GM18526 (cell line): ENCODE measurements around the gene SLC2A2.

ENCODE experiments used
- POLR2A ChIP-seq: IDR thresholded peaks from 3 replicates; pipeline ENCODE4 v1.6.1; 2011; ENCODE audit not compliant: insufficient read length; ENCODE audit errors: extremely low read depth

SLC2A2 gene

DNA sequence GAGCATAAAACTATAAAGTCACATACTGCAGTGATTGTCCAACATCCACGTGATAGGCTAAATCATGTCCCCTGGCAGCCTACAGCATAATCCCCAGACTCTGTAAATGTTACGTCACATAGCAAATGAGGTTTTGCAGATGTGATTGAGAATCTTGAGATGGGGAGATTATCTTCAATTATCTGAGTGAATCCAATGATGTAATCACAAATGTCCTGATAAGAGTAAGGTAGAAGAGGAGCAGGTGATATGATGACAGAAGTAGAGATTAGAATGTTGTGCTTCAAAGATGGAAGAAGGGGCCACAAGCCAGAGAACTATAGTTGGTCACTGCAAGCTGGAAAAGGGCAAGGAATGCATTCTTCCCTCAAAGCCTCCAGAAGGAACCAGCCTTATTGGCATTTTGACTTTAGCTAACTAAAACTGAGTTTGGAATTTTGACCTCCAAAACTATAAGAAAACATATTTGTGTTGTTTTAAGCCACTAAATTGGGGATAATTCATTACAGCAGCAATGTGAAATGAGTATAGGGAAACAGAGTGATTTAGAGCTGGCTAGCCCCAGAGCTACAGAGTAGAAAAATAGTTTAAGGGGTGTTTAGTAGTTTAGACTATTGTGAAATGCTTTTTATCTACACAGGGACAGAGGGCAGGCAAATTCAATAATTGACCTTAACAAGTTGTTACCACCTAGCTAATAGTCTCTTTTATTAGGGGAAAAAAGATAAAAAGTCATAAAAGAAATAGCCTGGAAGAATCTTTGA, 15.2 kb downstream of the SLC2A2 start:
- TF ChIP-seq POLR2A, result no peak

GRCh38 chr3:171007316-171007715, 19.2 kb downstream of the SLC2A2 start:
- no peak for TF ChIP-seq POLR2A

- TF ChIP-seq POLR2A, result no peak
These were observed 20.9 kb downstream of the SLC2A2 start for GRCh38 chr3:171005648-171006047.

DNA sequence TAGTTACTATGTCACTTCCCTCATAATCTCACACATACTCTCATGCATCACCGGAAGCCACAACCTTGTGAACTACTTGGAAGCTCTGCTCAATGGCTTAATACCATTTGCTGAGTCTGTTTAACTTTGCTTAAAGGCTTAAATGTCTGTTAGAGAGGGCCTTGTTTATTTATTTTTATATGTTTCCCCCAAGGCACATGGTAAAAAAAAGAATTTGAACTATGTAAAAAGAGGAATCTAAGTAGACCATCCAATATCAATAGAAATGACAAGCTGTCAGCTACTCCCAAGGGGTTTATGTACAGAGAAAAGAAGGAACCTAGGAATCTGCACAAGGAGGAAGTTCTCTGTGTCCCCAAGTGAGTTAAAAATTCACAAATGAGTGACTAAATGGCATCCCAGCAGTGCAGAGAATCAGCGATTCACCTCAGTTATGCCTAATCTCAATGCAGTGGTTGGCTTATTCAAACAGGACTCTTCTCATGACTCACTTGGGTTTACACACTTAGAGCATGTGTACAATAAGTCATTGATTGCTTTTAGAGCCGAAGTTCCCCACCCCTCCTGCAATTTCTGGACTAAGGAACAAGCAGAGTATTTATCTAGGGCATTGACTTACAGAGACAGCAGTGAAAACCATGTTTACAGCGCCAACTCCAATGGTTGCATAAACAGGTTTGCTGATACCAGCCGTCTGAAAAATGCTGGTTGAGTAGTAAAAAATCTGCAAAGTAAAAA, 24.4 kb downstream of the SLC2A2 start:
- TF ChIP-seq POLR2A, result no peak

DNA sequence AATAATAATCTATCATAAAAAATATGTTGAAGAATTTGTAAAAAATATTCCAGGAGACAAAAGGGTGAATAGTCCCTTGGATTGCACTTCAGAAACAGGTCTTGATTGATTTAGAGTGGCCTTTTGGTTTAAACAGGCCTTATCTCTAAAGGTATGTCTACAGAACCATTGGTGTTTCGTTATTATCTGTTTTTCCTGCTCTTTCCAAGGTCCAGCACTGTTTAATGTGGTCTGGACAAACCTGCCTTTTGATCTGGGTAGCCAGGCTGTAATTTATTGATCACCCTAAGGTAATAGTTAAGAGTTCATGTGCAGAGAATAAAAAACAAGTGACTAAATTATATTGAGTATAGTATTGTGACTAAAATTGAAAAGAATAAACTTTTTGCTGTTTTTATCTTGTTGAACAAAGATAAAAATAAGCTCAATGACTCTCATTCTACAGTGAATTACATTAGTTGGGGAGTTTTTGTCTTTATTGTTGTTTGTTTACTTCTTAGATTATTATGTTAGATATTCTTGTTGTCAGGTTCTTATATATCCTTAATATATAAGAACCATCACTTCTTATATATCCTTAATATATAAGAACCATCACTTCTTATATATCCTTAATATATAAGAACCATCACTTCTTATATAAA, 25.1 kb downstream of the SLC2A2 start:
- no peak for TF ChIP-seq POLR2A

- TF ChIP-seq POLR2A, result no peak
These were observed 26.2 kb downstream of the SLC2A2 start for GRCh38 chr3:171000281-171000680.

DNA sequence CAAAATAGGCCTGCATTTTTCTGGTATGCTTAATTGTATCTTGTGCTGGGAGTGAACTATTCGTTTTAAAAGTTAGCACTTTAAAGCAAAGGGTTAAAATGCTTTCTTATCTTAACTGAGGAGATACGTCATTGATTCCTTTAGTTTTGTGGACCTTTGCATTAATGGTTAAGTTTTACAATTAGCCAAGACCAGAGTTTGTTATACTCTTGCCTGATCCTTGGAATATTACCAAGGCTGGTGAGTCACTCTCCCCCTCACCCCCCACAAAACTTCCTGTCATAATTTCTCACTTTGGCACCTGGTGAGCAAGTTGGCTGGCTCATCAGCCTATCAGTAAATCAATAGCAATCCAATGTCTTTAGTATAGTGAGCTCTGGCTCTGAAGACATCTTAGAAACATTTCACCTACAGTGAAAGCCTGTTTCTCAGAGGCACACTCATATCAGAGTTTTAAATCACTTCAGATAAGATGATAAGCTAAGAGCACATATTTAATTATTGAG, 26.7 kb downstream of the SLC2A2 start:
- TF ChIP-seq POLR2A, result no peak

- no peak for TF ChIP-seq POLR2A
These were observed 28.3 kb downstream of the SLC2A2 start for GRCh38 chr3:170997961-170998913.

DNA sequence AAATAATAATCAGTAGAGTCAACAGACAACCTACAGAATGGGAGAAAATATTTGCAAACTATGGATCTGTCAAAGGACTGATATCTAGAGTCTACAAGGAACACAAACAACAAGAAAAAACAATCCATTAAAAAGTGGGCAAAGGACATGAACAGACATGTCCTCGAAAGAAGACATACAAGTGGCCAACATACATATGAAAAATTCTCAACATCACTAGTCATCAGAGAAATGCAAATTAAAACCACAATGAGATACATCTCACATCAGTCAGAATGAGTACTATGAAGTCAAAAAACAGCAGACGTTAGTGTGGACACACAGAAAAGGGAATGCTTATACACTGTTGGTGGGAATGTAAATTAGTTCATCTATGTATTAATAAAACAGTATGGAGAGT, 33.7 kb downstream of the SLC2A2 start:
- no peak for TF ChIP-seq POLR2A

DNA sequence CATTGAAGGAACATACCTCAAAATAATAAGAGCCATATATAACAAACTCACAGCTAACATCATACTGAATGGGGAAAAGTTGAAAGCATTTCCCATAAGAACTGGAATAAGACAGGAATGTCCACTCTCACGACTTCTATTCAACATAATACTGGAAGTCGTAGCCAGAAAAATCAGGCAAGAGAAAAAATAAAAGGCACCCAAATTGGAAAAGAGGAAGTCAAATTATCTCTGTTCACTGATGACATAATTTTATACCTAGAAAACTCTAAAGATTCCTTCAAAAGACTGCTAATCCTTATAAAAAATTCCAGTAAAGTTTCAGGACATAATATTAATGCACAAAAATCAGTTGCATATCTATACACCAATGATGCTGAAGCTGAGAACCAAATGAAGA, 34.9 kb downstream of the SLC2A2 start:
- no peak for TF ChIP-seq POLR2A

GRCh38 chr3:170989100-170989648, 37.3 kb downstream of the SLC2A2 start:
- no peak for TF ChIP-seq POLR2A

GRCh38 chr3:170988378-170988777, 38.1 kb downstream of the SLC2A2 start:
- TF ChIP-seq POLR2A, result no peak

DNA sequence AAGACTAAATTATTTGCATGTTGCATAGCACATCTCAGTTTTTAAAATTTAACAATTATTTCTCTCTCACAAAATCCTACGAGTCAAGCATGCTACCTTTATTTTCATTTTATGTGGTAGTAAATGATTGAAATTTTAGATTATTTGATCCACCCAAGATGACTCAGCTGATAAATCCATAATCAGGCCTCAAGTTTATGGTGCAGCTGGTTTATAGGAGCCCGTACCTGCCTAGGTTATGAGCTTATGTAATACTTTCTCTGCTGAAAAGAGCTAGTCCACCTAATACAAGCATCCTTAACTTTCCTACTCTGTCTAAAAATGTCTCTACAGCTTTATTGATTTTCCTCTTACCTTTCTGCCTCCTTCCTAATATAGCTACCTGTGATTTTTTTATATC, 41.2 kb downstream of the SLC2A2 start:
- TF ChIP-seq POLR2A, result no peak

- TF ChIP-seq POLR2A, result no peak
These were observed 43.8 kb downstream of the SLC2A2 start for GRCh38 chr3:170982733-170983132.
